Urinary bladder (tissue), 4 donors: Measurements from ENCODE around the gene MKLN1. TPM values are rescaled to one million over a fixed set of nuclear protein-coding genes. Genes with fewer than 3 reads are reported as not detected.

Source experiments
- DNase-seq: peaks from one replicate; pipeline ENCODE4 v3.0.0-alpha.2; 2015; ENCODE audit errors: extremely low spot score
- H3K27ac ChIP-seq: one replicate; pipeline ENCODE4 v1.5.1; 2013; ENCODE audit warnings: low read depth, mild to moderate bottlenecking, moderate library complexity
- H3K36me3 ChIP-seq: one replicate; pipeline ENCODE4 v1.6.1; 2013; ENCODE audit warnings: mild to moderate bottlenecking, moderate library complexity; ENCODE audit not compliant: insufficient read depth
- H3K4me1 ChIP-seq: one replicate; pipeline ENCODE4 v1.6.1; 2013; ENCODE audit warnings: mild to moderate bottlenecking, moderate library complexity; ENCODE audit not compliant: insufficient read depth
- H3K4me3 ChIP-seq: one replicate; pipeline ENCODE4 v1.5.1; 2013; ENCODE audit warnings: low read depth, low read length
- WGBS: extraction: QIAGEN DNeasy Blood & Tissue Kit; methylation state at CpG from one replicate; pipeline ENCODE4 v1.1.7; 2013; 5-methylcytosine and 5-hydroxymethylcytosine counted together
- polyA plus RNA-seq: library from polyadenylated mRNA; stranded (reverse); fragments of 200-250 nt; gene quantifications from one replicate; pipeline ENCODE4 v1.2.3, GENCODE V29; 2013
- total RNA-seq: library from RNA; depleted of rRNA; stranded (reverse); fragments of >200 nt; gene quantifications from one replicate; pipeline ENCODE4 v1.2.3, GENCODE V29; 2014
- donor health status: healthy with polysubstance abuse.
- donor health status: healthy.

Gene MKLN1
- total RNA-seq (133 TPM), polyA plus RNA-seq (14.8 TPM)

GRCh38 chr7:131327626-131328376 is at the start of gene MKLN1:
MKLN1 (plus strand) TSS chr7:131327876; CDS start chr7:131327900, 24 bp downstream.
- Histone ChIP-seq H3K4me1 (no peaks in the 10 kb centered on the region), H3K4me3 (peak within 1 kb of the TSS; percentile 90), H3K36me3 (no peaks in the 10 kb centered on the region), H3K27ac (peak within 1 kb of the TSS; percentile 98)
- WGBS = under 1% methylated on average over 69 of the region's 69 CpGs
- DNase-seq = peak; percentile 50

- Histone ChIP-seq H3K4me1 (no peaks in the 10 kb centered on the region), H3K4me3 (no peak overlapping the region), H3K36me3 (no peaks in the 10 kb centered on the region), H3K27ac (no peak overlapping the region)
- DNase-seq = no peak
- 60% methylated on average over 1 of the region's 1 CpG for WGBS
Observed at GRCh38 chr7:131279044-131279443, 48.6 kb upstream of the MKLN1 start.

- Histone ChIP-seq H3K4me3 (no peak overlapping the region), H3K27ac (no peak overlapping the region), H3K36me3 (no peaks in the 10 kb centered on the region), H3K4me1 (no peaks in the 10 kb centered on the region)
- DNase-seq = no peak
- WGBS = 88% methylated on average over 5 of the region's 5 CpGs
Observed at GRCh38 chr7:131281266-131282048, 46.2 kb upstream of the MKLN1 start.

- no peaks in the 10 kb centered on the region for H3K36me3 ChIP-seq
- no peaks in the 10 kb centered on the region for H3K4me1 ChIP-seq
- H3K27ac ChIP-seq = no peak overlapping the region
- WGBS = 76% methylated on average over 13 of the region's 13 CpGs
- DNase-seq = no peak
- H3K4me3 ChIP-seq = no peak overlapping the region
Observed at GRCh38 chr7:131284702-131285419, 42.8 kb upstream of the MKLN1 start.

GRCh38 chr7:131285556-131285955 is 42.1 kb upstream of the MKLN1 start:
- DNase-seq = no peak
- no peak overlapping the region for H3K27ac ChIP-seq
- H3K4me1 ChIP-seq = no peaks in the 10 kb centered on the region
- H3K4me3 ChIP-seq = no peak overlapping the region
- 68% methylated on average over 3 of the region's 3 CpGs for WGBS
- no peaks in the 10 kb centered on the region for H3K36me3 ChIP-seq

GRCh38 chr7:131288450-131288849 is 39.2 kb upstream of the MKLN1 start:
- Histone ChIP-seq H3K27ac (no peak overlapping the region), H3K4me3 (no peak overlapping the region), H3K4me1 (no peaks in the 10 kb centered on the region), H3K36me3 (no peaks in the 10 kb centered on the region)
- DNase-seq = no peak
- 77% methylated on average over 4 of the region's 4 CpGs for WGBS

- 96% methylated on average over 5 of the region's 5 CpGs for WGBS
- H3K27ac ChIP-seq = no peak overlapping the region
- H3K4me1 ChIP-seq = no peaks in the 10 kb centered on the region
- no peak overlapping the region for H3K4me3 ChIP-seq
- DNase-seq = no peak
- no peaks in the 10 kb centered on the region for H3K36me3 ChIP-seq
Observed at GRCh38 chr7:131289051-131289450, 38.6 kb upstream of the MKLN1 start.

- WGBS = 81% methylated on average over 4 of the region's 4 CpGs
- Histone ChIP-seq H3K36me3 (no peaks in the 10 kb centered on the region), H3K27ac (no peak overlapping the region), H3K4me1 (no peaks in the 10 kb centered on the region), H3K4me3 (no peak overlapping the region)
- DNase-seq = no peak
Observed at GRCh38 chr7:131292141-131292905, 35.4 kb upstream of the MKLN1 start.

DNA sequence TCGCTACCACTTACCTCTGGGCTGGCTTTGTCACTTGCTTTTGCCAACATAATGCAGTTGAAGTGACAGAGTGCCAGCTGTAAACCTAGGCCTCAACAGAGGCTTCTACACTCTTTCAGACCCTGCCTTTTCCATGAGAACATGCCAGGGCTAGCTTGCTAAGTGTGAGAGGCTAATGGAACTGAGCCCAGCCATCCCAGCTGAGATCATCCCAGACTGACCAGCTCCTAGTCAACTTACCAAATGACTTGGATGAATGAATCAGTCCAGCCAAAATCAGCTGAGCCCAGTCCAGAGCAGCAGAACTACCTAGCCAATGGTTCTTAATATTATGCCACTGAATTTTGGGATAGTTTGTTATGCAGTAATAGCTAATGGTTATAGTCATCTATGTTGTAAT is 34.7 kb upstream of the MKLN1 start:
- no peak overlapping the region for H3K4me3 ChIP-seq
- H3K27ac ChIP-seq = no peak overlapping the region
- no peak for DNase-seq
- no peaks in the 10 kb centered on the region for H3K4me1 ChIP-seq
- 99% methylated on average over 1 of the region's 1 CpG for WGBS
- no peaks in the 10 kb centered on the region for H3K36me3 ChIP-seq

GRCh38 chr7:131294553-131294952 is 33.1 kb upstream of the MKLN1 start:
- H3K4me1 ChIP-seq = no peaks in the 10 kb centered on the region
- DNase-seq = no peak
- 14% methylated on average over 3 of the region's 3 CpGs for WGBS
- H3K27ac ChIP-seq = no peak overlapping the region
- H3K4me3 ChIP-seq = no peak overlapping the region
- H3K36me3 ChIP-seq = no peaks in the 10 kb centered on the region

DNA sequence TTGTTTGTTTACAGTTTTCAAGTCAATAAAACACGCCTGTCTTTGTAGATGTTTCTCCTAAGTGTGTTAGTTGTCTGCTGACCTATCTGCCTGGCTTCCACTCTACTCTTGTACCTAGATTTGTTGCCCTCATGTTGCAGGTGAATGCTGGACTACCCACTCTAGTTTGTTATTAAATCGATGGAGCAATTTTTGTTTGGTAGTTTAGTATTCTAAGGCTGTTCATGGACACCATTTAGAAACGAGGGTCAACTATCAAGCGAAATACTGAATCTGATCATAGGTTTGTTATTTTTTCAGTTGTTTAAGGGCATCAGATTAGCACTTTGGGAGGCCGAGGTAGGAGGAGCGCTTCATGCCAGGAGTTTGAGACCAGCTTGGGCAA is 29.1 kb upstream of the MKLN1 start:
- Histone ChIP-seq H3K36me3 (no peaks in the 10 kb centered on the region), H3K4me1 (no peaks in the 10 kb centered on the region), H3K4me3 (no peak overlapping the region), H3K27ac (no peak overlapping the region)
- WGBS = 86% methylated on average over 6 of the region's 6 CpGs
- no peak for DNase-seq

DNA sequence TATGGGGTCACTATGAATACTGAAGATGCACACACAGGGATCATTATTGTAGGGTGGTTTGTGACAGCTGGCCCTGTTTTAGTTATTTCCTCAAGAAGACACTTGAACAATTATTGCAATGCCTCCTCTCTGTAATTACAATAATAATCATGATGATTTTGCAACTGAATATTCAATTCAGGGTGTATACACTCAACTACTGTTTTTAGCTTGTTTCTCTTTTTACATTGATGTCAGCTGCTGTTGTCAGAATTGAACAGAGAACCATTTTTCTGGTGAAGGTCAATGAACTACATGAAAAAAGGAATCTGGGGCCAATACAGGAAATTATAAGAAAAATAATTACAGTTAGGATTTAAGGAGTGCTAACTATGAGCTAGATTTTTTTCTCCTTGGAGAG is 28.6 kb upstream of the MKLN1 start:
- Histone ChIP-seq H3K27ac (no peak overlapping the region), H3K4me3 (no peak overlapping the region), H3K4me1 (no peaks in the 10 kb centered on the region), H3K36me3 (no peaks in the 10 kb centered on the region)
- no peak for DNase-seq

DNA sequence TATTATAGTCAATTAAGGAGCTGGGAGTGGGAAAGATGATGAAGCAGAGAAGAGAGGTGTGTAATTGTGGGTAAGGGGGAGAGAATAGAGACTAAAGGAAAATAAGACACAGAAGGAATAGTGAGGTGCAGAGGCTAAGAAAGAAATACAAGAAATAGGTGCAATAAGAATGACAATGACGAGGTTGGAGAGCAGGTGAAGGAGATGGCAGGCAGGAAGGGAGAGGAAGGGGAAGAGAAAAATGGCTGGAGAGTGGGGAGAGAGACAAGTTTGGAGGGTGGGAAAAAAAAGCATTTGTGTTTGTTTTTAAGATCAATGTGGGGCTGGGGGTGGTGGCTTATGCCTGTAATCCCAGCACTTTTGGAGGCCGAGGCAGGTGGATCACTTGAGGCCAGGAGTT is 27.6 kb upstream of the MKLN1 start:
- H3K4me3 ChIP-seq = no peak overlapping the region
- H3K36me3 ChIP-seq = no peaks in the 10 kb centered on the region
- no peaks in the 10 kb centered on the region for H3K4me1 ChIP-seq
- H3K27ac ChIP-seq = no peak overlapping the region
- WGBS = 76% methylated on average over 2 of the region's 2 CpGs
- DNase-seq = no peak
